Skeletal muscle satellite cell (primary cell): Measurements from ENCODE around the gene MS4A7.

ENCODE experiments used
- H3K27me3 ChIP-seq: 2 replicates; pipeline ENCODE4 v1.7.0; 2013; ENCODE audit warnings: low read length; ENCODE audit not compliant: control insufficient read depth, insufficient read depth
- H3K36me3 ChIP-seq: 2 replicates; pipeline ENCODE4 v1.7.0; 2013; ENCODE audit warnings: mild to moderate bottlenecking, control low read depth, low read length; ENCODE audit not compliant: insufficient read depth
- H3K4me1 ChIP-seq: 2 replicates; pipeline ENCODE4 v1.7.0; 2013; ENCODE audit warnings: low read length; ENCODE audit not compliant: control insufficient read depth, insufficient read depth
- H3K4me2 ChIP-seq: 2 replicates; pipeline ENCODE4 v1.7.0; 2013; ENCODE audit warnings: mild to moderate bottlenecking, low read length
- H3K4me3 ChIP-seq: 2 replicates; pipeline ENCODE4 v1.7.0; 2013; ENCODE audit warnings: low read length
- H3K9ac ChIP-seq: 2 replicates; pipeline ENCODE4 v1.7.0; 2013; ENCODE audit warnings: mild to moderate bottlenecking, low read depth, low read length, moderate library complexity
- H3K9me3 ChIP-seq: replicated peaks from 2 replicates; pipeline ENCODE4 v1.7.0; 2013; ENCODE audit warnings: mild to moderate bottlenecking, control low read depth, low read length

The MS4A7 gene

DNA sequence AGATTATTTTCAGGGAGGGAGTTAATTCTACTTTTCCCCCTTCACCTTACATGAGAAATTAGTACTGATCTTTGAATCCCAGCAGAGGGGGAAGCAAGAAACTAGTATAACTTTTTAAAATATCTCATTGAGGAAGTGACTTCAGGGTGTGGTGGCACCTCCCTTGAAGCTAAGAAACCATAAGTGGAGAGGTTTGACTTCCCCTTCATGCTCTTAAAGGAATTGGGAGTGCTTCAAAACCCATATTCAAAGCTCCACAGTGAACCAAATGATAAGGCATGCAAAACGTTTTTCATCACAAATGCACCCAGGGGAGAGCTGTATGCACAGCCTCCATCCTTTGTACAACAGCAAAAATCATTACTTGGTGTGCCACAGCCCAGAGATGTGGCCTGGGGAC, 18.5 kb downstream of the MS4A7 start:
- Histone ChIP-seq H3K4me3 (no peak overlapping the region), H3K9me3 (peaks cover 3% of the 10 kb centered on the region), H3K36me3 (no peaks in the 10 kb centered on the region), H3K4me1 (no peaks in the 10 kb centered on the region), H3K4me2 (no peak overlapping the region), H3K27me3 (no peaks in the 10 kb centered on the region), H3K9ac (no peak overlapping the region)

DNA sequence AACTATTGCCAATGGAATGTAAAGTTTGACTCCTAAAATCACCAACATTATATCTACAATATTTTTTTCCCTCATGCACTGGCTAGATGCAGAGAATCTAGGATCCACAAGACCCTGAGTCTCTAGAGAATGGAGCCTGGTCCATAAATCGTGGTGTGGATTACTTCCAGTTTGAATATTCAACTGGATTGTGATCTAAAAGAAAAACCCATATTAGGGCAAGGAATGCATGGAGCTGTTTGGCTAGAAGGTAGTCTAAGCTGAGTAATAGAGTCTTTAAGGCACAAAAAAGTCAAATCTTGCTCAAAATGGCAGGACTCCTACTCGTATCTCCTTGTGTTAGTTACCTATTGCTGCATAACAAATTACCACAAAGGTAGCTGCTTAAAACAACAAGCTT, 41.7 kb downstream of the MS4A7 start:
- H3K4me3 ChIP-seq, result no peak overlapping the region
- H3K4me1 ChIP-seq, result no peaks in the 10 kb centered on the region
- H3K9ac ChIP-seq, result no peak overlapping the region
- H3K9me3 ChIP-seq, result no peaks in the 10 kb centered on the region
- H3K27me3 ChIP-seq, result no peaks in the 10 kb centered on the region
- H3K36me3 ChIP-seq, result no peaks in the 10 kb centered on the region
- H3K4me2 ChIP-seq, result no peak overlapping the region

DNA sequence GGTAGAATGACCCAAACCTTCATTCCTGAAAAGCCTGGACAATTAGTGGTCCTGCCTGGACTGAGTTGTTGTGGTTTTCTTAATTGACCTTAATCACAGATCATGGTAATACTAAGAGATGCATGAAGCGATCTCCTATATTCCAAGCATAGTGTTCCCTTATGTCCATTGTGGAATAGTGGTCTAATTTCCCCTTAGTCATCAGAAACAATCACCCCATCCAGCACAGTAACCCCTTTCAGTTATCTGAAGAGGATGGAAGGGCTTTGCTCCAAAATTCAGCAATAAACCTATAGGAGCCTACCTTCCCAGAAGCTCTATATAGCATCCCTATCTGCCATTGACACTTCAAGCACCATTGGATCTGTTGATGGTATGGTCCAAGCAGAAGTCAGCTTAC, 44.3 kb downstream of the MS4A7 start:
- Histone ChIP-seq H3K4me1 (no peaks in the 10 kb centered on the region), H3K9me3 (no peaks in the 10 kb centered on the region), H3K4me2 (no peak overlapping the region), H3K27me3 (no peaks in the 10 kb centered on the region), H3K36me3 (no peaks in the 10 kb centered on the region), H3K9ac (no peak overlapping the region), H3K4me3 (no peak overlapping the region)

DNA sequence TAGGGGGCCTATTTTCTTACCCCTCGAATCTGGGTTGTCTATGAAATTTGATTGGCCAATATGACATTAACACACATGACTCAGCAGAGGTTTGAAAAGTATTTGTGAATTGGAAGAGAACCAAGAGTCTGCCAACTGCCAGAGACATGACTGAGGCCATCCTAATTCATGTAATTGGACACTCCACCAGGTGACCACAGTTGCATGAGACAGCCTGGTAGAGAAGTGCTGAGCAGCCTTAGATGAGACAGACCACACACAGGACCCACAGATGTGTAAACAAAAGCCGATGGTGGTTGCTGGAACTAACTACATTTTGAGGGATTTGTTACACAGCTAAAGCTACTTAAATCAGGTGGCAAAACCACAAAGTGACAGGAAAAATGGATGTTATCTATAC, 50.2 kb downstream of the MS4A7 start:
- no peaks in the 10 kb centered on the region for H3K4me1 ChIP-seq
- peaks cover 3% of the 10 kb centered on the region for H3K9me3 ChIP-seq
- no peak overlapping the region for H3K4me2 ChIP-seq
- no peaks in the 10 kb centered on the region for H3K36me3 ChIP-seq
- H3K4me3 ChIP-seq, result no peak overlapping the region
- no peaks in the 10 kb centered on the region for H3K27me3 ChIP-seq
- H3K9ac ChIP-seq, result no peak overlapping the region

DNA sequence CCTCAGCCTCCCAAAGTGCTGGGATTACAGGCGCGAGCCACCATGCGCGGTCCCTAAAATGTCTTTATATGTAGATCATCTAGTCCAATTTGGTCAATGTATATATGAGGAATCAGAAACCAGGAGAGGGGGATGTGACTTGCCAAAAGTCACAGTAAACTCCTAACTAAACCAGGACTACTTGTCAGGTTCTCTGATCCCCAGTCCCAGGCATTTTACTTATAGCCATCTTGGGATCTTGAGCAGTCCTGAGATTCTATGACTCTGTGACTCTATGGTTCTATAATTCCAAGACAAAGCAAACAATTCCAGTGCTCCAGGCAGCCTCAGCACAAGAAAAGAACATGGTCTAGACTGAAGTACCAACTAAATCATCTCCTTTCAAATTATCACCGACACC, 50.9 kb downstream of the MS4A7 start, which contains the start of gene MS4A5:
MS4A5 (plus strand) TSS at position 301 of the 400 bp plus-strand sequence. CDS start 103 bp downstream, outside the sequence.
- Histone ChIP-seq H3K27me3 (no peaks in the 10 kb centered on the region), H3K4me3 (no peak within 1 kb of the TSS), H3K36me3 (no peaks in the 10 kb centered on the region), H3K9ac (no peak within 1 kb of the TSS), H3K4me1 (no peaks in the 10 kb centered on the region), H3K9me3 (peaks cover 3% of the 10 kb centered on the region), H3K4me2 (no peak within 1 kb of the TSS)

DNA sequence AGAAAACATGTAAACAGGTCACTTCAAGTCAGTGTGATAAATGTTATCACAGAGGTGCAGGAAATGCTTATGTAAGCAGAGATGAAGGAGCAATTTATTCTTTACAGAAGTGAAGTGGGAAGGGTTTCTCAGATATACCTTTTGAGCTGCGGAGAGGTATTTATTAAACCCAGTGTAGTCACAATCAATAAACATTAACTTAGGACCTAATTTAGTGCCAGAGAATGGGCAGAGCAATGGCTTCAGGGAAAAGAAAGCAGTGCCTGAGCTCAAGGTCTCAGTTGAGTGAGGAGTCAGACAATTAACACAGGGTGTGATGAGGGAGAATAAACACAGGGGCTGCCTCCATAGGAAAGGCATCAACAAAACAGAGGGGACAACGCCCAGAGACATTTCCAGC, 52.9 kb downstream of the MS4A7 start:
- Histone ChIP-seq H3K27me3 (no peaks in the 10 kb centered on the region), H3K4me2 (no peak overlapping the region), H3K9ac (no peak overlapping the region), H3K36me3 (no peaks in the 10 kb centered on the region), H3K4me1 (no peaks in the 10 kb centered on the region), H3K4me3 (no peak overlapping the region), H3K9me3 (peaks cover 3% of the 10 kb centered on the region)

DNA sequence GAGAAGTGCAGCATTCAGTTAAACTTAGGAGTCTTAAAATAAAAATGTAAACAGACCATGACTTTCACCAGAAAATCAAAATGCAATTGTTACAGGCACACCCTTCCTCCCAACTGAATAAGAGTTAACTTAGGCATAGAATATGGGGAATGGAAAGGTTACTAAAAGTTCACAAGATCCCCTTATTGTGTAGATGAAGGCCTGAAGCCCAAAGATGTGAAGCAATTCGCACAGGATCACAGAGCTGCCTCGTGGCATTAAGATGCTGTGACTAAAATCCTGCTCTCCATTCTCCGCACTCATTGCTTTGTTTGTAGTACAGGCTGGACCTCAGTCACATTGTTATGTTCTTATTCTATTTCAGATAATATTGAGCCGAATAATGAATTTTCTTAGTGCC, 55.1 kb downstream of the MS4A7 start:
- no peaks in the 10 kb centered on the region for H3K4me1 ChIP-seq
- no peak overlapping the region for H3K4me2 ChIP-seq
- H3K27me3 ChIP-seq, result no peaks in the 10 kb centered on the region
- H3K9ac ChIP-seq, result no peak overlapping the region
- no peaks in the 10 kb centered on the region for H3K36me3 ChIP-seq
- peaks cover 2% of the 10 kb centered on the region for H3K9me3 ChIP-seq
- H3K4me3 ChIP-seq, result no peak overlapping the region
